GM10266 (cell line): ENCODE data around the gene CDK6.

Experiments
- DNase-seq: peaks from one replicate; pipeline ENCODE4 v3.0.0; 2012; ENCODE audit errors: extremely low spot score
- CTCF ChIP-seq: IDR thresholded peaks from 2 replicates; pipeline ENCODE4 v1.5.1; 2012; ENCODE audit warnings: mild to moderate bottlenecking, low read depth; ENCODE audit not compliant: control insufficient read depth, insufficient read depth; ENCODE audit errors: missing control alignments

CDK6 gene

GRCh38 chr7:92602352-92603088 lies 233.9 kb downstream of the CDK6 start:
- no peak for TF ChIP-seq CTCF
- DNase-seq = no peak

GRCh38 chr7:92598310-92598981 lies 237.9 kb downstream of the CDK6 start:
- TF ChIP-seq CTCF = no peak
- DNase-seq = no peak

GRCh38 chr7:92595281-92595680 lies 241.1 kb downstream of the CDK6 start:
- no peak for DNase-seq
- TF ChIP-seq CTCF = no peak

- TF ChIP-seq CTCF = no peak
- DNase-seq = no peak
Observed at GRCh38 chr7:92594746-92595145, 241.6 kb downstream of the CDK6 start.

- TF ChIP-seq CTCF = no peak
- DNase-seq = no peak
Observed at GRCh38 chr7:92590711-92591310, 245.6 kb downstream of the CDK6 start.

- no peak for DNase-seq
- TF ChIP-seq CTCF = no peak
Observed at GRCh38 chr7:92589056-92589455, 247.3 kb downstream of the CDK6 start.

DNA sequence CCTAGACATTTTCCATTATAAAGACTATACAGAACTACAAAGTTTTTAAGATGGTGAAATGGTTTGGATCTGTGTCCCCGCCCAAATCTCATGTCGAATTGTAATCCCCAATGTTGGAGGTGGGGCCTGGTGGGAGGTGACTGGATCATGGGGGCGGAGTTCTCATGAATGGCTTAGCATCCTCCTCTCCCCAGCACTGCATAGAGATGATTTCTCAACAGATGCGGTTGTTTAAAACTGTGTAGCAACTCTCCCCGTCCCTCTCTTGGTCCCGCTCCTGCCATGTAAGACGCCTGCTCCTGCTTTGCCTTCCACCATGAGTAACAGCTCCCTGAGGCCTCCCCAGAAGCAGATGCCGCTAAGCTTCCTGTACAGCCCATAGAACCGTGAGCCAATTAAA lies 247.8 kb downstream of the CDK6 start:
- DNase-seq = no peak
- TF ChIP-seq CTCF = no peak
